CD4-positive, alpha-beta T cell treated with Interleukin-10 for 1 hour (primary cell): ENCODE measurements around the gene GJB3.
"Not testable (repeated sequence)": the region's sequence is repeated elsewhere in the genome, so short reads cannot be mapped to it uniquely, and the experiment has no call there.

Source experiments
- DNase-seq: peaks from one replicate; pipeline ENCODE4 v3.0.0-alpha.2; 2020

The GJB3 gene

DNA sequence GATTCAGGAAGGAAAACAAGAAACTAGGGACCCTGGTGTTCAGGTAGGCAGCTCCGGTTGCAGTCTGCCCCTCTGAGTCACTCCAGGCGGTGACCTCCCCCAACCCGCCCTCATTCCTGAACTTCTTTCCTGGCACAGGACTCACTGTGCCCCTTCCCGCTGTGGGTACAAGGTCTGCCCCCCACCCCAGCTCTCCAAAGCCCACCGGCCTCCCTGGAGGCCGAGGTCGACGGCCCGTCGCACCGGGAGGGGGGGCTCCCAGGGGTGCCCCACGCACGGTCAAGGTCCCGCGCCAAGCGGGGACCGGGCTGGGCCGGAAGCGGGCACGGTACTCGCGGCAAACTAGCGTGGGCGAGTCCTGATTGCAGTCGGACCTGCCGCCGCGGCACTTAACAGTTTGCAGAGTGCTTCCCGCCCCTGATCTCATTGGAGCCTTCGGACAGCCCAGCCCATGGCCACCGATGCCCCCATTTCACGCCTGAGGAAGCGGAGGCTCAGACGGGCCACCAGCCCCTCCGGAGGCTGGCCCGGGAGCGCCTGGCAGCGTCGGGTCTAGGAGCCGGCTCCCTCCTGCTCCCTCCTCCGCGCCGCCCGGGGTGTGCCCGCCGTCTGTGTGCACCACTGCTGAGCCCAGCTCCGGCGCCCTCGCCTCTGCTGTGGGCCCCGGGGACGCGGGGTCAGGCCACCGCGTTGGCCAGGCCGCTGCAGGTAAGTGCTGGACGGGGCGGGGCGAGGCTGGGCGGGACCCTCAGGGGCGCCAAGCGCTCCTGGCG, at the start of gene GJB3:
Gene GJB3, plus strand, starts transcription at position 144 of the 773 bp plus-strand sequence. CDS start 3,549 bp downstream, outside the sequence.
- DNase-seq = no peak

DNA sequence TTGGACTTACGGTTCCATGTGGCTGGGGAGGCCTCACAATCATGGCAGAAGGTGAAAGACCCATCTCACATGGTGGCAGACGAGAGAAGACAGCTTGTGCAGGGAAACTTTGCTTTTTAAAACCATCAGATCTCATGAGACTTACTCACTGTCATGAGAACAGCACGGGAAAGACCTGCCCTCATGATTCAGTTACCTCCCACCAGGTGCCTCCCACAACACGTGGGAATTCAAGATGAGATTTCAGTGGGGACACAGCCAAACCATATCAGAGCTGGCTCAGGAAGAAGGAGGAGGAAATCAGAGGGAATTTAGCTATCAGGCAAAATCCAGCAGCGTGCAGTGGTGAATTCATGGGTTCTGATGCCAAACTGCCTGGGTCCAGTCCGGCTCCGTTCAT, 48.2 kb upstream of the GJB3 start:
- DNase-seq = not testable (repeated sequence)

DNA sequence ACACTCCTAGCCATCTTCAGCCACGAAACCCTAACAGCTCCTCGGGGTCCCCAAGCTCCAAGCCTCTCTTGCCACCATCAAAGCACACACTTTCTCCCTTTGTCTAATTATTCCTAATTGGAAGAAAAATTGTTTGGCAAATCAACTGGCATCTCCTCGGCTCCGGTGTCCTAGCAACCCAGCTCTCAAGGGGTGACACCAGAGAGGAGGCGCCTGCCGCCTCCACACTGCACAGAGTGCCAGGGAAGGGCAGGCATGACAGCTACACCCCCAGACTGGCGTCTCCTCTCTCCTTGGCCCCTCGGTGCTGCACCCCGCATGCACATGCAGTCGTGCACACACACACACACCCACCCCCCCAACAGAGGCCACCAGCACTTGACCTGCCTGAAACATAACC, 44.3 kb upstream of the GJB3 start:
- no peak for DNase-seq

DNA sequence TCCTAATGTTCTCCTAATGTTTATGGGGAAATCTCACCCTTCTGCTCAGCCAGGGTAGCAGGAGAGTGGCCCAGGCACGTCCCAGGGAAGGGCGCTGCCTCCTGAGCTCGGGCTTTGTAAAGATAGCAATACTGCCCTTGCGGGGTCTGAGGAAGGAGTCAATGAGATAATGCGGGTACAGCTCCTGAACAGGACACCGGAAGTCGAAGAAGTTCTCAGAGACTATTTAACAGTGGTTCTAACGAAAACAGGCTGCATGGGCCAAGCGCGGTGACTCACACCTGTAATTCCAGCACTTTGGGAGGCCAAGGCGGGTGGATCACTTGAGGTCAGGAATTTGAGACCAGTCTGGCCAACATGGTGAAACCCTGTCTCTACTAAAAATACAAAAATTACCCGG, 43.8 kb upstream of the GJB3 start:
- DNase-seq = not testable (repeated sequence)

DNA sequence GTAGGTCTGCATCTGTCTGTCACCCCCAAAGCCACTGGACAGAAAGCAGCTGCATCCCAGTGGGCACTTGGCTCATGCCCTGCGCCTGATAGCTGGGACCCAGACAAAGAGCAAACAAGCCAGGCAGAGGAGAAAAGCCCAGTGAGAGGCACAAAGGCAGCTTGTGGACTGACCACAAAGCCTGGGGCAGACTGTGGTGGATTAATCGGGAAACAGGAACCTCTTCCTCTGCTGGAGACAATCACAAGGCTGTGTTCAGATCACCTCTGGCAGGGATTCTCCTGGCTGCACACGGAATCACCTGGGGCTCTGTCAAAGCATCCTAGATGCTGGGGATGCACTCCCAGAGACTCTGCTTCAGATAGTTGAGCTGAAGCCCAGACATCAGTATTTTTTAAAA, 41.4 kb upstream of the GJB3 start:
- no peak for DNase-seq

DNA sequence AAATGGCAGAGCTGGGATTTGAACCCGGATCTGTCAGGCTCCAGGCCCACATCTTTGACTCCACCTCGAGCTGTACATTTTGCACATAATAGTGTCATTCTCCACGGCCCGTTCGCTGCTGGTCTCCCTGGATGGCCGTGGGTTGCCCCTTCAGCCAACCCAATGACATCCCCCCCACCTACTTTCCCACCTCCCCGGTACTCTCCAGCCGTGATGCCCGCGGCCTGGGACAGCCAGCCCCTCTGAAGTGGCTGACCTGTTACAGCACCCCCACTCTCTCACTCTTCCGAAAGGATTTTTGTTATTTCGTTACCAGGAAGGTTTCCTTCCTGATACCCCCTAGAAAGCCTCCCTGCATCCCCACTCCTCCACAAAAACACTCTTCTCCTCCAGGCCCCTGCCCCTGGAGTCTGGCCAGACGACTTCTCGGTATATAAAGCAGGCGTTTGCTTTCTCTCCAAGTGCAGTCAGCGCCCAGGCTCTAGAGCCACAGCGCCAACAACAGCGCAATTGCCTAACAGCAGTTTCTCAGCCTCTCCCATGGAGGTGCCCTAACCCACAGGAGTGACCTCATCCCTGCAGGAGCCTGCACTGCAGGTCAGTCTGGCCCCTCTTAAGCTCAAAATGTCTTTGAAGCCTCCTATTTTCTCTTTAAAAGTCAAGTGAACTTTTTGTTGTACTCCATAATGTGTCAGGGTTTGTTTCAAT, 40.7 kb upstream of the GJB3 start:
- DNase-seq = no peak

DNA sequence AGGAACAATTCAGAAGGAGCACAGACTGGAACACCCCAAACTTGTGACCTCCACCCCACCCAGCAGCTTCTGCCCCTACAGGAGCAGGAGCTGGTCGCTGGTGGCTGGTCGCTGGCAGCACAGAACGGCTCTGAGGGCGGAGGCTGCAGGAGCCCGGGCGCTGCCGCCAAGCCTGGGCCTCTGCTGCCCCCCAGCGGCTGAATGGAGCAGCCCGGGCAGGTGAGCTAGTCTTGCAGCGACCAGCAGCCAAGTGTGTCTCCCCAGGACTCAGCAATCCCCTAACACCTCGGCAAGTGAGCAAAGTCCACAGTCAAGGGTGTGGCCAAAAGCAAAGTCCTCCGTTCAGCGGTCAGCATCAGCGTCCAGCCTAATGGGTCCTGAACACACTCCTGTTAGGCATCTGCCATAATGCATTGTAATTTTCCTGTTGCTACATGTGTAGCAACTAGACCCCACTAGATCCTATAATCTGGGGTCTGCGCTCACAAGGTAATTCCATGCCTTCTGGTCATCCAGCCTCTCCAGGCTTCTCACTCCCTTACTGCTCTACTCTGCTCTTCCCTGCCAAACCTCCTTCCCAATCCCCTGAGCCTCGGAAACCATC, 38.2 kb upstream of the GJB3 start:
- DNase-seq = peak; percentile 65

DNA sequence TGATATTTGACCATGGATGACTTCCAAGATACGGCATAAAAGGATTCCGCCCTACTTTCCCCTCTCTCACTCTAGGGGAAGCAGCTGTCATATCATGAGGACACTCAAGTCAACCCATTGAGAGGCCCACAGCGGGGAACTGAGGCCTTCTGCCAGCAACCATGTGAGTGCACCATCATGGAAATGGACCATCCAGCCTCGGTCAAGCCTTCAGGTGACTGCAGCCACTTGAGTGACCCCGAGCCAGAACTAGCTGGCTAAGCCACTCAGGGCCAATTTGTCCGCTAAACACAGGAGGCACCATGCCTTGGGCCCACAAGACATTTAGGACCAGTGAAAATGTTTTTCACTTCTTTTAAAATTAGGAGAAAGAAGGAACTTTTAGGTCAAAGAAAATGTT, 37.2 kb upstream of the GJB3 start:
- DNase-seq = no peak

DNA sequence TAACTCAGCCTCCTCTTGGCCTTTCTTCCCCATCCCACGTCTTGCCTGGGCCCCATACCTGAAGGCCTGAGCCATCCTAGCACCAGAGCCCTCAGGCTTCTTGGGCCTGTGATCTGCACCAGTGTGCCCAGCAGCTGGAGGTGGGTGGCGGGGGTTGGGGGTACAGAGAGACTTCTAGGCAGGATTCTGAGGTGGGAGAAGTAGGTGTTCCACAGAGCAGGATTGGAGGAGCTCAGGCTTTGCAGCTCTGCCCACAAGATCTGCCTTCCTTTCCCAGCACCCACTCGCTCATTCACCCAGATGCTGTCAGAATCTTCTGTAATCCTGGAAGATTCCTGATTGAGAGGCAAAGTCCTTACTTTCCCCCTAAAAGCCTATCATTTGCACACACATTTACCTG, 36.2 kb upstream of the GJB3 start:
- DNase-seq = no peak

DNA sequence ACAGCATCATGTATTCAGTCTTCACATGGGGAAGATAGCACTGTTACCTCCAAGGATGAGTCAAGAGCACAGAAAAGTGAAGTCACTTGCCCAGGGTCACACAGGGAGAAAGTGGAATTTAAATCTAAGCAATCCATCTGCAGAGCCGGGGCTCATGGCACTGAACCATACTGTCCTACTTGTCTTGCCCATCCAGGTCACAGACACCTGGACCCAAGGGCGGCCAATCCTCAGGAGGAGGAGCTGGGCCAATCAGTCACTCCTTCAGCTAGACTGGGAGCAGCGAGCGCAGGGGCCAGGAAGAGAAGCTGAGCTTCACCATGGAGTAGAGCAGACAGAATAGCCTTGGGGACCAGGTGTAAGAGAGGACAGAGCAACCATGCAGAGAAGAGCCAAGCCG, 35.3 kb upstream of the GJB3 start:
- DNase-seq = no peak

DNA sequence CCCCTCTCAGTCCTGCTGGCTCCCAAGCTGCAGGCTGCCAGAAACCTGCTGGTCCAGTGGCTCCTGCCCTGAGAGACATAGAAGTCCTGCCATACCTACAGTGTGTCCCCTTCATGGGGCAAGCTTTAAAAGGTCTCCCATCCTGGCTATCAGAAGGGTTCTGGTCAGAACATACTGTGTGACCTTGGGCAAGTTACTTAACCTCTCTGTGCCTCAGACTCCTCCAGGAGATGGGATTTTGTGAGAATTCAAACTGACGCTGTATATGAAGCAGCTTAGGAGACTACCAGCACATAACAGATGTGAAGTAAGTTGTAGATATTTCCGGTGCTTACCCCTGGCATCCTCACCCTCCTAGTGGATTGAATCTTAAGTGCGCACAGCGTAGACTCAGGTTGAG, 34.9 kb upstream of the GJB3 start:
- no peak for DNase-seq

DNA sequence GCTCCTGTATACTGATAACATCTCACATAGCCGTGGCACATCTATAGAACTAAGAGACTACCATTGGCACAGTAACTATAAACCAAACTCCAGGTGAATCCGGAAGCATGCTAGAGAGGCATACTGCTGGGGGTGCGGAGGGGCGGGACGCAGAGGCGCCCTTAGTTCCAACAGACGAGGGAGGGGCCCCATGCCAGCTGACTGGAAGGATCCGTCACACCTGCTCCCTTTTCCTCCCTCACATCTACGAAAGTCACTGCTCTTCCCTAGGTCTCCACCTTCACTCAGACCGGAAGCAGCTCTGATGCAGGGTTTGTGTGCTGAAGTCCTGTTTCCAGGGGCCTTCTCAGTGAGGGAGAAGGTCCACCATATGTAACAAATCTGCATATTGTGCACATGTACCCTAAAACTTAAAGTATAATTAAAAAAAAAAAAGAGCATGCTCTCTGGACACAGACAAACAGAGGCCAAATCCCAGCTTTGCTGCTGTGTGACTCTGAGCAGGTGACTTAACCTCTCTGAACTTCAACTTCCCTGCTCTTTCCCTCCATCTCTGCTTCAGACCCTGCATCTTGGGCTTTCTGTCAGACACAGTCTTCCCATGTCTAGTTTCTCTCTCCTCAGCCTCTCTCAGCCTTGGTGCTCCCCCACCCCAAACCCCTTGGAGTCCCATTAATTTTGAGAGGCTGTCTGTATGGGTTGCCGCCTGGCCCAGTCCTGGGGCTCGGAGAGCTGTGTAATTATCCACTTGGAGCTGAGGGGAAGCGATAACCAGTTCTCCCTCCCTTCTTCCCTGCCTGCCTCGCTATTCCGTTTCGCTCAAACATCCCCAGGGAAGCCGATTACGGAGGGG, 34.0 kb upstream of the GJB3 start:
- no peak for DNase-seq

DNA sequence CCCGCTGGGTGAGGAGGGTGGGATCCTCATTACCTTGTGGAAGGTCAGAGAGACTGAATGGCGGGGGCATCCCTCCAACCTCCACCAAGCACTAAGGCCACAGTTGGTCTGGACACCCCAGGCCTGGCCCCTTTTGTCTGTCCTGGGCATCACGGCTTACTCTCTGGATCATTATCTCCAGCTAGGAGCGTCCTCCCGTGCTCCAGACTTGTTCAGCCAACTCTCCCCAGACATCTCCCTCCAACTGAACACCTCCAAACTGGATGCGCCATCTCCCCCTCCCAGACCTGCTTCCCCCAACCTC, 33.4 kb upstream of the GJB3 start:
- no peak for DNase-seq

DNA sequence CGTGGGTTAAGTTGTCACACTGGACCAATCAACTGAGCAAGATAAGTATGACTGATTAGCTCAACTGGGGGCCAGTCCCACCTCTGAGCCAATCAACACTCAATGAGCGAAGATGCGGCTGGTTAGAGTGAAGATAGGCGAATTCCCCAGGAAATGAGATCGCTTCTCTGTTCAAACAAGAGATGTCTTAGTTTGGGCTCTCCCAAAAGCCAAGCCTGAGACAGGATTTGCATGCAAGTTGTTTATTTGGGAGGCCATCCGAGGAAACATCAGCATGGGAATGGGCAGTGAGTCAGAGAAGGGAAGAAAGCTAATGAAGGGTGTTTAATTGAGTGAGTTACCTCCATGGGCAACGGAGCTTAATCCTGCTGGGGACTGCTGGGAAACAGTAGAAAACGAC, 31.0 kb upstream of the GJB3 start:
- no peak for DNase-seq

DNA sequence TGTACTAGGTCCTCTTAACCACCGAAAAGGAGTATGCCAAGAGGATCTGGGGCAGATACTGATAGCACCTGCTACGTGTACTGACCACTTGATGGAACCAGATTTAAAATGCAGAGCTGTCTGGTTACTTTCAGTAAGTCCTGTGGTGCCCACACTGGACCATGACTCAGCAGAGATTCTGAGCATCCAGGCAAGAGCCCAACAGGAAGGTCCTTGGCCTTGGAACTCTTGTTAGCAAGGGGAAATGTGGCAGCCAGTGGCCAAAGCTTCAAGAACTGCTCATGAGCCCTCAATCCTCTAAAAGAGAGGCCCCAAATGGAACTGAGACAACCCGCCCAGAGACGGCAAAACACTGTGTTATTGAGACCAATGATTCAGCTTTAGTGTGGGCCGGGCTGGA, 30.4 kb upstream of the GJB3 start:
- DNase-seq = no peak

DNA sequence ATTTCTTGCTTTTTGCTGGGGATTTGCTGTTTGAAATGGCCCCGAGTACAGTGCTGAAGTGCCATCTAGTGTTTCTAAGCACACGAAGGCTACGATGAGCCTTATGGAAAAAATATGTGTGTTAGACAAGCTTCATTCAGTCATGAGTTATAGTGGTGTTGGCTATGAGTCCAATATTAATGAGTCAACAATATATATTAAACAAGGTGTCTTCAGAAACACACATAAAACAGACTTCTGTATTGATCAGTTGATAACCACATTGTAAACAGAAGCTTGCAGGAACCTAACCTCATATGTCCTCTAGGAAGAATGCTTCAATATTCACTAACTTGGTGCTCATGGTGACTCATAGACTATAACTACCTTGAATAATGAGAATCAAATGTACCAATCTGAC, 27.9 kb upstream of the GJB3 start:
- no peak for DNase-seq

DNA sequence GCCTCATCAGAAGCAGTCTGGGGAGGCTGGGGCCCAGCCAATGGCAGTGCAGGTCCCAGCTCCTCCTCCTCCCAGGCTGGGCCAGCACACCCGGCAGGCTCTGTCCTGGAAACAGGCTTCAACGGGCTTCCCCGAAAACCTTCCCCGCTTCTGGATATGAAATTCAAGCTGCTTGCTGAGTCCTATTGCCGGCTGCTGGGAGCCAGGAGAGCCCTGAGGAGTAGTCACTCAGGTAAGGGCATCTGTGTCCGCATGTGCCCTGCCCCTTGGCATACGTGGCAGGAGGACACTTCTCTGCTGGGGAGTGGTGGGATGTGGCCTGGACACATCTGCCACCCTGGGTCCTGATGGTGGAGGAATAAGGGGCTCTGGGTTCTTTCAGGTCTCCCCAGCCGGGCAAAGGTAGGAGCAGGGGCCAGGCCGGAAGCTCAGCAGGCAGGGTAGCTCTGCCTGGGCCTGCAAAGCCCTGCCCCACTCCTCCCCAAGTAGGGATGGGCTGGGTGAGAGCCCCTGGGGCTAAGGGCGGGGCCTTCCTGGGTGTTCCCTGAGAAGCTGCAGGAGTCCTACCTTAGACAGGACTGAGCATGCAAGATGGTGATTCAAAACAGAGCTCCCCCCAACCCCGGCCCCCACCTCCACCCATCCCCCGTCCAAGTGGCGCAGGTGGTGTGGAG, 25.9 kb upstream of the GJB3 start, which contains the start of gene GJB5:
Gene GJB5, plus strand, starts transcription at position 84 of the 674 bp plus-strand sequence. CDS start 2,284 bp downstream, outside the sequence.
- no peak for DNase-seq

DNA sequence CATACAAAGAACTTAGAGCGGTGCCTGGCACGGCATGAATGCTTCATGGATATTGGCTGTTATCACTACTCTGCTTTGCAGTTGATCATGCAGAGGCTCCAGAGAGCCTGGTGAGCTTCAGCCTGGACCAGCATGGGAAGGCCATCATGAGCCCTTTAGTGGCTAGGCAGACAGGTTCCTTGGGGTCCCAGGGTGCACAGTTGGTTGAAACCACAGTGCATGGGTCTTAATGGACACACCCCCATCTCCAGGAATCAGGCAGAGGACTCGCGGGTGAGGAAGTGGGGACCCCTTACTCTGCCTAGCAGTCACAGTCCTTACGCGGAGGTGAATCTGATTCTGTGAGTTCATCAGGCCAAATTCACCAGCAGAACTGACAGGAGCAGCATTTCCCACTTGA, 25.1 kb upstream of the GJB3 start:
- DNase-seq = no peak

DNA sequence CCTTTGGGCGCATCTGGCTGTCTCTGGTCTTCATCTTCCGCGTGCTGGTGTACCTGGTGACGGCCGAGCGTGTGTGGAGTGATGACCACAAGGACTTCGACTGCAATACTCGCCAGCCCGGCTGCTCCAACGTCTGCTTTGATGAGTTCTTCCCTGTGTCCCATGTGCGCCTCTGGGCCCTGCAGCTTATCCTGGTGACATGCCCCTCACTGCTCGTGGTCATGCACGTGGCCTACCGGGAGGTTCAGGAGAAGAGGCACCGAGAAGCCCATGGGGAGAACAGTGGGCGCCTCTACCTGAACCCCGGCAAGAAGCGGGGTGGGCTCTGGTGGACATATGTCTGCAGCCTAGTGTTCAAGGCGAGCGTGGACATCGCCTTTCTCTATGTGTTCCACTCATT, 23.6 kb upstream of the GJB3 start:
- DNase-seq = no peak

DNA sequence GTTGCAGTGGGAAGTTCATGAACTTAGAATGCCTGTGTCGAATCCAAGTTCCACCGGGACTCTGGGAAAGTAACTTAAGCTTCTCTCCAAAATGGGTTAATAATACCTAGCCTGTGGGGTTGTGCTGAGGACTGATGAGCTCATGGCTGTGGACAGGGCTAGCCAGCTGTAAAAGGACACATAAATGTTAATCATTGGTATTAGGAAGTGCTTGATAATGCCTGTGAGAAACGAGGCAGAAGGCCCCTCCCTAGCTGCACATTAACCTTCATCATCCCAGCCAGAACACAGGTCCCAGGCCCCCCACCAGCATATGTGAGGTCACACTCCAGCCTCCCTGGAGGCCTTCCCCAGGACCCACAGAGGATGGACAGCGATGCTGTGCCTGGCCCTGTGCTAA, 22.3 kb upstream of the GJB3 start:
- no peak for DNase-seq

DNA sequence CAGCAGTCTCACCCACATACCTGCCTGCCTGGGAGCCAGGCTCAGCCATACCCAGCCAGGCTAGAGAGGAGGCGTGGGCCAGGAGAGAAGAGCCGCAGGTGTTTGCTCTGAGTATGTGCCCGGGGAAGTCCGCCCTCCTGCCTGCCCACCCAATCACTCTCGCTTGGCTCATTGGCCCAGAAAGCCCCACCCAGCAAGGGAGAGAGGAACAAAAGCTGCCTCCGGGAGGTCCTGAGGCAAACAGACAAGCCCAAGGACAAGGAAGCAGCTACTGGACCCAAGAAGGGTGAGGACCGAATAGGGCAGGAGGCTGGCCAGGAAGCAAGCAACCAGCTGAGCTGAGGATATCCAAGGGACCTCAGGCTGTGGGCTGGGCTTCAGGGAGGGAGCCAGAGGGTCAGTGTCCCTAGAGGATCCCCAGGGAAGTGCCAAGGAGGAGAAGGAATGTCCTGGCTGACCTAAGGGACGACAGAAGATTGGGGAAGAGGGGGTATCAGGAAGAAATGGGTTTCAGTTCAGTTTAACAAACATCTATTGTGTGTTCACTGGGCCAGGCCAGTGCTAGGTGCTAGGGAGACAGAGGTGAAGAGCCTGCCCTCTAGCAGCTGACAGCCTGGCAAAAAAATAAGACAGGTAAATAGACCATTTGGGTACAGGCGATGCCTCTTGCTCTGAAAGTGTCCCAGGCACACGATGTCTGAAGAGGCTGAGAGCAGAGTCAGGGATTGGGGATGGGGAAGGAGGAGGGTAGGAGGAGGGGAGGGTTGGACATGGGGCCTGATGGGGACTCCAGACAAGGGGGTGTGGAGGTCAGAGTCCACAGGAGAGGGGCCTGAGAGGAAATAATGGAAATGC, 21.3 kb upstream of the GJB3 start, which contains the start of gene GJB4:
Gene GJB4, plus strand, starts transcription at position 238 of the 855 bp plus-strand sequence. CDS start 1,515 bp downstream, outside the sequence.
- no peak for DNase-seq
